GM18907 (cell line): ENCODE measurements around the gene MLX.
"Not testable (repeated sequence)": the region's sequence is repeated elsewhere in the genome, so short reads cannot be mapped to it uniquely, and the experiment has no call there.

Source experiments
- ATAC-seq: cut with Tn5 transposase; IDR thresholded peaks from one replicate; pipeline ENCODE4 v1.9.1; 2021; ENCODE audit warnings: mild to moderate bottlenecking, moderate library complexity; ENCODE audit not compliant: unreplicated experiment

The MLX gene

DNA sequence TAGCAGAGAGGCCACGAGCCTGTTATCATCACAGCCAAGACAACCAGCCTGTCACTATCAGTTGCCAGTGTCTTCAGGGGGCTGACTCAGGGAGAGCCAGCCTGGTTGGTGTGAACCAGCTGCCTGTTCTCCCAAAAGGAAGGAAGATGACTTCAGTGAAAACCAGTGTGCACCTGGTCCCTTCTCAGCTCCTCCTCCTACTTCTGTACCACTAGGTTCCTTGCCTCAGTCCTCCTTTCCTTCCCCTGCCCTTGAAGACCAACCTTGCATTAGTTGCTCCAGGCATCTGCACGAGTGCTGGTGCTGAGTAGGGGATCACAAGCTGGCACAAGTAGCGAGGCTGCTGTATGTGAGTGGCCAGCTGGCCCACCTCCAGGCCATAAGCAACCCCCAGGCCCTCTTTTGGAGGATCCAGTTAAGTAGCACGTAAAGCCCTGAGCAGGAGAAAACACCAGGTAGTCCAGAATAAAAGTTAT is 51.1 kb downstream of the MLX start:
- peak; percentile 20 for ATAC-seq

GRCh38 chr17:42618442-42619150 is 51.7 kb downstream of the MLX start:
- peak; percentile 70 for ATAC-seq

GRCh38 chr17:42621987-42622386 is 55.1 kb downstream of the MLX start:
- not testable (repeated sequence) for ATAC-seq
